DND-41 (cell line): ENCODE data around the gene SULT1B1.

Source experiments
- ATAC-seq: fragments of 200-7000 bp; cut with Tn5 transposase; 3 replicates; pipeline ENCODE4 v1.9.1; 2021; ENCODE audit warnings: low read depth; ENCODE audit not compliant: insufficient read depth
- DNase-seq: peaks from one replicate; pipeline ENCODE4 v3.0.0-alpha.2; 2020
- H2AFZ ChIP-seq: 2 replicates; pipeline ENCODE4 v1.6.0; 2012; ENCODE audit warnings: low read depth, low read length
- H3K27ac ChIP-seq: 2 replicates; pipeline ENCODE4 v1.5.1; 2012; ENCODE audit warnings: low read length, inconsistent platforms
- H3K27me3 ChIP-seq: fragments of 200-600 bp; sonication (generic); 2 replicates; pipeline ENCODE4 v1.6.0; 2012; ENCODE audit warnings: low read length, mild to moderate bottlenecking, inconsistent platforms; ENCODE audit not compliant: insufficient read depth, poor library complexity
- H3K36me3 ChIP-seq: 2 replicates; pipeline ENCODE4 v1.5.1; 2012; ENCODE audit warnings: low read length, inconsistent platforms; ENCODE audit not compliant: insufficient read depth
- H3K4me1 ChIP-seq: 2 replicates; pipeline ENCODE4 v1.5.1; 2012; ENCODE audit warnings: mild to moderate bottlenecking, low read length; ENCODE audit not compliant: insufficient read depth
- H3K4me2 ChIP-seq: 2 replicates; pipeline ENCODE4 v1.6.0; 2012; ENCODE audit warnings: mild to moderate bottlenecking, moderate library complexity, low read length, inconsistent platforms; ENCODE audit not compliant: insufficient read depth
- H3K4me3 ChIP-seq, 2 experiments: fragments of 200-600 bp in 1 of 2; shearing (Covaris generic) in 1 of 2; 2 replicates each; pipeline ENCODE4 v1.5.1; 2012 to 2016; ENCODE audit warnings: inconsistent platforms in 2 of 2, low read length in 2 of 2, mild to moderate bottlenecking in 2 of 2, low read depth in 1 of 2, moderate library complexity in 1 of 2
- H3K79me2 ChIP-seq: 2 replicates; pipeline ENCODE4 v1.6.0; 2012; ENCODE audit warnings: low read length, inconsistent platforms; ENCODE audit not compliant: insufficient read depth
- H3K9ac ChIP-seq: 2 replicates; pipeline ENCODE4 v1.6.0; 2012; ENCODE audit warnings: low read depth, mild to moderate bottlenecking, inconsistent platforms, low read length, moderate library complexity
- H3K9me3 ChIP-seq: 2 replicates; pipeline ENCODE4 v1.5.1; 2012; ENCODE audit warnings: low read length, moderate library complexity, mild to moderate bottlenecking, inconsistent platforms; ENCODE audit not compliant: insufficient read depth, severe bottlenecking
- H4K20me1 ChIP-seq: 2 replicates; pipeline ENCODE4 v1.6.0; 2012; ENCODE audit warnings: low read length; ENCODE audit not compliant: insufficient read depth
- CTCF ChIP-seq: IDR thresholded peaks from 2 replicates; pipeline ENCODE4 v1.5.1; 2012; ENCODE audit warnings: borderline replicate concordance, low read length, moderate library complexity, mild to moderate bottlenecking; ENCODE audit not compliant: poor library complexity, severe bottlenecking; ENCODE audit errors: extremely low read depth
- EZH2 ChIP-seq: IDR thresholded peaks from 3 replicates; pipeline ENCODE4 v1.6.1; 2012; ENCODE audit warnings: borderline replicate concordance, low read depth, mild to moderate bottlenecking, moderate library complexity, low read length, inconsistent platforms; ENCODE audit not compliant: severe bottlenecking

The SULT1B1 gene

GRCh38 chr4:69782651-69783310, 22.4 kb upstream of the SULT1B1 start:
- Histone ChIP-seq H3K27me3 (no peaks in the 10 kb centered on the region), H3K4me3 (no peak overlapping the region), H3K79me2 (no peaks in the 10 kb centered on the region), H2AFZ (no peak overlapping the region), H3K27ac (no peak overlapping the region), H3K9ac (no peak overlapping the region), H4K20me1 (no peaks in the 10 kb centered on the region), H3K9me3 (peaks cover 4% of the 10 kb centered on the region), H3K4me1 (no peaks in the 10 kb centered on the region), H3K4me2 (no peak overlapping the region), H3K36me3 (no peaks in the 10 kb centered on the region)
- TF ChIP-seq CTCF: no peak
- no peak for TF ChIP-seq EZH2
- DNase-seq (no peak), ATAC-seq (no peak)

GRCh38 chr4:69781458-69782418, 21.3 kb upstream of the SULT1B1 start:
- DNase-seq: no peak

GRCh38 chr4:69780141-69780540, 19.7 kb upstream of the SULT1B1 start:
- no peak overlapping the region for H3K4me2 ChIP-seq
- H3K27me3 ChIP-seq: no peaks in the 10 kb centered on the region
- H3K4me3 ChIP-seq: no peak overlapping the region
- no peak overlapping the region for H3K9ac ChIP-seq
- no peak overlapping the region for H3K27ac ChIP-seq
- H3K79me2 ChIP-seq: no peaks in the 10 kb centered on the region
- H4K20me1 ChIP-seq: no peaks in the 10 kb centered on the region
- DNase-seq (no peak), ATAC-seq (no peak)
- no peaks in the 10 kb centered on the region for H3K36me3 ChIP-seq
- H3K4me1 ChIP-seq: no peaks in the 10 kb centered on the region
- TF ChIP-seq EZH2 (no peak), CTCF (no peak)
- H3K9me3 ChIP-seq: peaks cover 4% of the 10 kb centered on the region
- no peak overlapping the region for H2AFZ ChIP-seq

More at GRCh38 chr4:69781458-69782418, 21.3 kb upstream of the SULT1B1 start:
- Histone ChIP-seq H3K9me3 (peaks cover 4% of the 10 kb centered on the region), H3K4me2 (no peak overlapping the region), H3K27ac (no peak overlapping the region), H3K36me3 (no peaks in the 10 kb centered on the region), H3K4me1 (no peaks in the 10 kb centered on the region), H4K20me1 (no peaks in the 10 kb centered on the region), H3K9ac (no peak overlapping the region), H3K79me2 (no peaks in the 10 kb centered on the region), H2AFZ (no peak overlapping the region), H3K4me3 (no peak overlapping the region), H3K27me3 (no peaks in the 10 kb centered on the region)
- no peak for ATAC-seq
- TF ChIP-seq CTCF (no peak), EZH2 (no peak)
